GM18502 (cell line): ENCODE data around the gene SMIM11.

Experiments
- ATAC-seq: cut with Tn5 transposase; IDR thresholded peaks from one replicate; pipeline ENCODE4 v1.9.1; 2021; ENCODE audit warnings: mild to moderate bottlenecking; ENCODE audit not compliant: unreplicated experiment, poor library complexity

The SMIM11 gene

GRCh38 chr21:34374940-34375618, at the start of gene SMIM11:
TSS of gene SMIM11 (plus strand) at chr21:34375507. CDS start at chr21:34379505, 3,998 bp downstream.
- peak; percentile 94 for ATAC-seq

- no peak for ATAC-seq
Measured at GRCh38 chr21:34330055-34330454, 45.3 kb upstream of the SMIM11 start.

GRCh38 chr21:34331726-34332125, 43.6 kb upstream of the SMIM11 start:
- ATAC-seq: no peak

GRCh38 chr21:34332347-34332746, 43.0 kb upstream of the SMIM11 start:
- ATAC-seq: no peak

GRCh38 chr21:34333121-34333739, 42.1 kb upstream of the SMIM11 start:
- ATAC-seq: no peak

GRCh38 chr21:34335316-34335715, 40.0 kb upstream of the SMIM11 start:
- ATAC-seq: no peak

- ATAC-seq: no peak
Measured at GRCh38 chr21:34336245-34336644, 39.1 kb upstream of the SMIM11 start.

- no peak for ATAC-seq
Measured at GRCh38 chr21:34336756-34337391, 38.4 kb upstream of the SMIM11 start.

GRCh38 chr21:34337741-34338140, 37.6 kb upstream of the SMIM11 start:
- no peak for ATAC-seq

- ATAC-seq: no peak
Measured at GRCh38 chr21:34338226-34338625, 37.1 kb upstream of the SMIM11 start.

GRCh38 chr21:34340061-34340460, 35.2 kb upstream of the SMIM11 start:
- ATAC-seq: no peak

GRCh38 chr21:34342476-34342875, 32.8 kb upstream of the SMIM11 start:
- ATAC-seq: no peak

GRCh38 chr21:34343347-34343746, 32.0 kb upstream of the SMIM11 start:
- ATAC-seq: no peak

GRCh38 chr21:34343838-34344381, 31.4 kb upstream of the SMIM11 start:
- no peak for ATAC-seq

- ATAC-seq: no peak
Measured at GRCh38 chr21:34344584-34344983, 30.7 kb upstream of the SMIM11 start.

GRCh38 chr21:34345091-34345871, 30.0 kb upstream of the SMIM11 start:
- no peak for ATAC-seq

GRCh38 chr21:34345892-34346291, 29.4 kb upstream of the SMIM11 start:
- no peak for ATAC-seq

- no peak for ATAC-seq
Measured at GRCh38 chr21:34348890-34349519, 26.3 kb upstream of the SMIM11 start.

GRCh38 chr21:34351786-34352241, 23.5 kb upstream of the SMIM11 start:
- peak; percentile 69 for ATAC-seq

GRCh38 chr21:34352556-34352955, 22.8 kb upstream of the SMIM11 start:
- ATAC-seq: no peak
